HL-60 (cell line): ENCODE data around the gene FCN2.

Experiments
- DNase-seq, 2 experiments: peaks; one replicate each; pipeline ENCODE4 v3.0.0-alpha.2; 2010 to 2020; ENCODE audit warnings: low read depth in 1 of 2, low spot score in 1 of 2
- H3K27ac ChIP-seq: fragments of 250-450 bp; sonication (Bioruptor Pico); replicated peaks from 2 replicates; pipeline ENCODE4 v1.5.1; 2020; ENCODE audit warnings: mild to moderate bottlenecking, moderate library complexity
- H3K27me3 ChIP-seq: fragments of 250-450 bp; sonication (Bioruptor Pico); 2 replicates; pipeline ENCODE4 v1.5.1; 2021; ENCODE audit warnings: mild to moderate bottlenecking, moderate library complexity; ENCODE audit not compliant: insufficient read depth, poor library complexity, severe bottlenecking
- H3K4me3 ChIP-seq: replicated peaks from 2 replicates; pipeline ENCODE4 v1.5.1; 2011; ENCODE audit warnings: mild to moderate bottlenecking, control low read depth, low read length; ENCODE audit not compliant: insufficient read depth
- GABPA ChIP-seq: IDR thresholded peaks from 2 replicates; pipeline ENCODE4 v1.6.1; 2012; ENCODE audit warnings: low read depth
- POLR2AphosphoS5 ChIP-seq: IDR thresholded peaks from 2 replicates; pipeline ENCODE4 v1.6.1; 2012; ENCODE audit warnings: low read depth
- REST ChIP-seq: IDR thresholded peaks from 2 replicates; pipeline ENCODE4 v1.6.1; 2012; ENCODE audit warnings: low read depth; ENCODE audit not compliant: insufficient replicate concordance
- SPI1 ChIP-seq: IDR thresholded peaks from 2 replicates; pipeline ENCODE4 v1.6.1; 2012; ENCODE audit warnings: low read depth, mild to moderate bottlenecking, borderline replicate concordance
- TF ChIP-seq, protein P1 (sequence below): IDR thresholded peaks from one replicate; pipeline ENCODE4 v1.5.1; 2011; ENCODE audit warnings: low read length, control low read depth, inconsistent platforms; ENCODE audit not compliant: insufficient read depth

The FCN2 gene

GRCh38 chr9:134913713-134914500 is 33.3 kb downstream of the FCN2 start:
- TF ChIP-seq POLR2AphosphoS5, result no peak
- TF ChIP-seq, protein P1, sequence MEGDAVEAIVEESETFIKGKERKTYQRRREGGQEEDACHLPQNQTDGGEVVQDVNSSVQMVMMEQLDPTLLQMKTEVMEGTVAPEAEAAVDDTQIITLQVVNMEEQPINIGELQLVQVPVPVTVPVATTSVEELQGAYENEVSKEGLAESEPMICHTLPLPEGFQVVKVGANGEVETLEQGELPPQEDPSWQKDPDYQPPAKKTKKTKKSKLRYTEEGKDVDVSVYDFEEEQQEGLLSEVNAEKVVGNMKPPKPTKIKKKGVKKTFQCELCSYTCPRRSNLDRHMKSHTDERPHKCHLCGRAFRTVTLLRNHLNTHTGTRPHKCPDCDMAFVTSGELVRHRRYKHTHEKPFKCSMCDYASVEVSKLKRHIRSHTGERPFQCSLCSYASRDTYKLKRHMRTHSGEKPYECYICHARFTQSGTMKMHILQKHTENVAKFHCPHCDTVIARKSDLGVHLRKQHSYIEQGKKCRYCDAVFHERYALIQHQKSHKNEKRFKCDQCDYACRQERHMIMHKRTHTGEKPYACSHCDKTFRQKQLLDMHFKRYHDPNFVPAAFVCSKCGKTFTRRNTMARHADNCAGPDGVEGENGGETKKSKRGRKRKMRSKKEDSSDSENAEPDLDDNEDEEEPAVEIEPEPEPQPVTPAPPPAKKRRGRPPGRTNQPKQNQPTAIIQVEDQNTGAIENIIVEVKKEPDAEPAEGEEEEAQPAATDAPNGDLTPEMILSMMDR, result no peak
- no peak for TF ChIP-seq GABPA
- TF ChIP-seq REST, result no peak
- no peak for TF ChIP-seq SPI1
- no peak overlapping the region for H3K4me3 ChIP-seq
- H3K27ac ChIP-seq, result no peak overlapping the region
- H3K27me3 ChIP-seq, result no peaks in the 10 kb centered on the region
- no peak for DNase-seq

- no peak for DNase-seq
- Histone ChIP-seq H3K4me3 (no peak overlapping the region), H3K27ac (no peak overlapping the region), H3K27me3 (no peaks in the 10 kb centered on the region)
- TF ChIP-seq, protein P1, result no peak
- TF ChIP-seq POLR2AphosphoS5 (no peak), GABPA (no peak), SPI1 (no peak), REST (no peak)
These were observed 33.9 kb downstream of the FCN2 start for GRCh38 chr9:134914501-134914834.

GRCh38 chr9:134915046-134915985 is 34.7 kb downstream of the FCN2 start:
- no peak overlapping the region for H3K4me3 ChIP-seq
- no peaks in the 10 kb centered on the region for H3K27me3 ChIP-seq
- no peak overlapping the region for H3K27ac ChIP-seq
- no peak for DNase-seq
- TF ChIP-seq POLR2AphosphoS5 (no peak), REST (no peak), SPI1 (no peak), GABPA (no peak)
- TF ChIP-seq, protein P1, result no peak
